HG02943 (cell line): ENCODE results near the gene PDE6D.

Experiments
- ATAC-seq: cut with Tn5 transposase; IDR thresholded peaks from one replicate; pipeline ENCODE4 v1.9.1; 2021; ENCODE audit warnings: mild to moderate bottlenecking, low read depth, moderate library complexity; ENCODE audit not compliant: unreplicated experiment

PDE6D gene

GRCh38 chr2:231708773-231709635 lies 72.1 kb downstream of the PDE6D start:
- ATAC-seq: no peak

DNA sequence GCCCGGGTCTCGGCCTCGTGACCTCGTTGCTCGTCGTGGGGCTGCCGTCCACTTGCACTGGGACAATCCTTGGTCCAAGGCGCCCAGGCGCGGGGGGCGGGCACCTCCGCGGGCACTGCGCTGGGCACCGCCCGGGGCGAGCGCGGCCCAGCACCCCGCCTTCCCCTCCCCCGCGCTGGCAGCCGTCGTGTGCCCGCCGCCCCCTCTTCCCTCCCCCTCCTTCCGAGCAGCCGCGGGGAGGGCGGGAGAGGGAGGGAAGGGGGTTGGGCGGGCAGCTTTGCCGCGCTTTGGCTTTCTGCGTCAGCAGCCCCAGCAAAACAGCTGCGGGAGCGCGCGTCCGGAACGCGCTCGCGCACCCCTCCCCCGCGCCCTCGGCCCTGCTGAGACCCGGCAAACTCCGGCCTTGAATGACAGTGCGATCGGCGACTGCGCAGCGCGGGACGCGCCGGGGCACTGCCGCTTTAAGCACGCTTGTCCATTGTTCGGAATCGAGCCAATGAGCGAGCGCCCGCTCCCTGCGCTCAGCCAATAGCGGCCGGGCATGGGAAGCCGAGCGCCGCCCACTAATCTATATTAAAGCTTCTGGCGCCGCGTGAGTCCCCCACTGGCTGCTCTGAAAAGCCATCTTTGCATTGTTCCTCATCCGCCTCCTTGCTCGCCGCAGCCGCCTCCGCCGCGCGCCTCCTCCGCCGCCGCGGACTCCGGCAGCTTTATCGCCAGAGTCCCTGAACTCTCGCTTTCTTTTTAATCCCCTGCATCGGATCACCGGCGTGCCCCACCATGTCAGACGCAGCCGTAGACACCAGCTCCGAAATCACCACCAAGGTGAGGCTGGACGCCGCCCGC lies 72.9 kb downstream of the PDE6D start, which contains the start of gene PTMA:
PTMA (plus strand) TSS at position 599 of the 846 bp plus-strand sequence; CDS start at position 781, 182 bp downstream.
- peak; percentile 45 for ATAC-seq

DNA sequence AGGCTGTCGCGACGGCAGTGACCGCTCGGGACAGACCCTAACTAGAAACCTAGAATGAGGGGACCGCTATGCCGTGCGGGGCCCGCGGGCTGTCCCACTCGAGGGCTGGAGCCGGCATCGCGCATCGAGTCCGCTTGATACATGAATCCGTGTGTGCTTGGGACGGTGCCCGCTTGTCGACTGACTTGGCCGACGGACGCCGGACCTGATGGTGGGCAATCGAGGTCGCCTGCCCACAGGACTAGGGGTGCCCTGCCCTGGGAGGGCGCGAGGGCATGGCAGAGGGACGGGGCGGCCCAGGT lies 73.5 kb downstream of the PDE6D start:
- peak; percentile 0 for ATAC-seq

GRCh38 chr2:231706731-231707624 lies 74.1 kb downstream of the PDE6D start:
- peak; percentile 47 for ATAC-seq

GRCh38 chr2:231704017-231704416 lies 77.1 kb downstream of the PDE6D start:
- ATAC-seq: no peak

DNA sequence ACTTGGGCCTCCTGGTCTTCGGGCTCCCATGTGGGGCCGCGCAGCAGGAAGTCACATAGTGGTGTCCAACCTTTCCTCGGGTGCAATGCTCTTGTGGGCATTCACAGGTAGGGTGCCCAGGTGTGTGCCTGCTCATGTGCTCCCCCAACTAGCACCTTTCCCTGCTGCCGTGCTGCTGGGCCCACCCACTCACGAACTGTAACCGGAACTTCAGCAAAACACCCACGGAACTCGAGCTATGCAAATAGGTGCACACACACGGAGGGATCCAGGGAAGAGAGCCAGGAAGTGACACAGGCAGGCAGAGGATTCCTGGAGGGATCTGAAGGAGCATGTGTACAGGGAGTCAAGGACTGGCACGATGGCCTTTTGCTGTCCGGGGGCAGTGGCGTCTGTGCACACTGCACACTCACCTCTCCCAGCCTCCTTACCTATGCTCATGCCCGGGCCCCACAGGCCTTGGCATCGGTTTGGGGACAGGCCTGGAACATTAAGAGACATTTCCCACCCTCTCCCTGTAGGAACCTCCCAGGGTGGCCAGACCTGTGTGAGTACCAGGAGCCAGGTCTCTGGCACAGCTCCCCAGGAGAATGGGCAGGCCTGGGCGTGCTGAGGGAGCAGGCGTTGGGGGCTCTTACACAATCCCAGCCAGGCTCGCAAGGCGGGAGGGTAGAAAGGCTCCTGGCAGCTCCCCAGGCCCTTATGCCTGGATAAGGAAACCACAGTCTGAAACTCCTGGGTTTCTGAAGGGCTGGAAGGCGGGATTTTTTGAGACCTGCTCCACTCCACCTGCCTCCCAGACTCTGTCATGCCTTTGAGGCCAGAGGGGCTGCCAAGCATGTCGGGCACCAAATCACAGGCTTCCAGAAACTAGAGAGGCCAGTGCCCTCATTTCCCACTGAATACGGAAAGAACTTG lies 79.4 kb downstream of the PDE6D start:
- no peak for ATAC-seq

GRCh38 chr2:231699006-231699405 lies 82.1 kb downstream of the PDE6D start:
- ATAC-seq: no peak

DNA sequence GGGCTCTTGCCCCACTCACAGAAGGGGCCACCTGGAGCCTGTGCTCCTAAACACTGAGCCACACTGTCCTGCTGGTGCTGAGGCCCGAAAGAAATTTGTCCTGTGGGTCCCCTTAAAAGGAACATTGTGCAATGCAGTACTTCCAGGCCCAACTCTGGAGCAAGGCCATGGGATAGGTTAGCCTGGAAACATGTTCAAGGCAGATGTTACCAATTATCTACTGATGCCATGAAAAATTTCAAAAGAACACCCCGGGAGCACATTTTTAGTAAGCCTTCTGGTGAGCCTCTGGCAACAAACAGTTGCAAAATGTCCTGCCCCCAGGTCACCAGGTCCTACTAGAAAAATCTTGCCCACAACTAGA lies 85.1 kb downstream of the PDE6D start:
- ATAC-seq: no peak

GRCh38 chr2:231693956-231694355 lies 87.1 kb downstream of the PDE6D start:
- no peak for ATAC-seq

GRCh38 chr2:231692847-231693246 lies 88.2 kb downstream of the PDE6D start:
- no peak for ATAC-seq

- ATAC-seq: no peak
Observed at GRCh38 chr2:231691251-231691772, 89.8 kb downstream of the PDE6D start.

DNA sequence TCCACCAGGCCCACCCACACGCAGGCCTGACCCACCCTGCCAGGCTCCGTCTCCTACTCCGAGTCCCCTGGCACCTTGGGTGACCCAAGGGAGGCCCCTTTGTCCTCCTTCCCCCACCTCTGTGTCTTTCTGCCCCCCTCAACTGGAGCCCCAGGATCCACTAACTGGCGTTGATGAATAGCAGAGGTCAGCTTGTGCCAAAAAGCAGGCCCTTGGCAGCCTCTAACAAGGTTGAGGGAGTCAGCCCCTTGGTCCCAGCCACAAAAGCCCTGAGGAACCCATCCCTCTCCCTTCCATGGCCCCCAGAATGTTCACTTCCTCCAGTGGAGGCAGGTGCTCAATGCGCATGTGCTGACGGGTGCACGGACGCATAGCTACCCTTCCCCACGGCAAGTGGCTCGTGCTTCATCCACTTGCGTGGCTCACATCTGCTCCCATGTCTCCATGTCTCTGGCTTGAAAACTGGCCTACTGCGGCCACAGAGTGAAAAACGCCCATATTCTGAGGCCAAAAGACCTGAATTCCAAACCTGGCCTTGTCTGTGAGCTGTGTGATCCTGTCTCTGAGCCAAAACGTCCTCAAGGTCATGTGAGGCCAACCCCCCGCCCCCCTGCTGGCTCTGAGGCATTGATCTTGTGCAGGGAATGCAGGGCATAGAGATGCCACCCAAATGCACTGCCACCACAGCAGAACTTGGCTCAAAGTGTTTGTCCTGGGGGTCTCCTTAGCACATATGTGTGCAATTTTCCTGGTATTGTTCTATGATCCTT lies 91.8 kb downstream of the PDE6D start:
- ATAC-seq: no peak

- no peak for ATAC-seq
Observed at GRCh38 chr2:231688719-231689118, 92.4 kb downstream of the PDE6D start.

DNA sequence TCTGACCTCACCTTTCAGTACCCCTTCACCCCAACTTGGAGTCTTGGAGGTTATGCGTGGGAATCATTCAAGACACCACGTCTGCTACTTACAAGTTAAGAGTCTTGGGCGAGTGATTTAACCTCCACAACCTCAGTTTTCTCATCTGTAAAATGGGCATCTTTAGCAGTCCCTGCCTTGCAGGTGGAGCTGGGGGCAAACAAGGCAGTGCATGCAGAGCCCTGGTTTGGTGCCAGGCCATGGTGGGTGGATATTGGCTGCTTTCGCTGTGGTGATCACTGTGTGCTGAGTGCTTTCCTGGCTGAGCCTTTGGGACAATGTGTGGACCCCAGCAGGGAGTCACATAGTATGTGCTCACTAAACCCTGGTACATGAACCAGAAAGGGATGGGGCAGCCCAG lies 93.1 kb downstream of the PDE6D start:
- no peak for ATAC-seq

DNA sequence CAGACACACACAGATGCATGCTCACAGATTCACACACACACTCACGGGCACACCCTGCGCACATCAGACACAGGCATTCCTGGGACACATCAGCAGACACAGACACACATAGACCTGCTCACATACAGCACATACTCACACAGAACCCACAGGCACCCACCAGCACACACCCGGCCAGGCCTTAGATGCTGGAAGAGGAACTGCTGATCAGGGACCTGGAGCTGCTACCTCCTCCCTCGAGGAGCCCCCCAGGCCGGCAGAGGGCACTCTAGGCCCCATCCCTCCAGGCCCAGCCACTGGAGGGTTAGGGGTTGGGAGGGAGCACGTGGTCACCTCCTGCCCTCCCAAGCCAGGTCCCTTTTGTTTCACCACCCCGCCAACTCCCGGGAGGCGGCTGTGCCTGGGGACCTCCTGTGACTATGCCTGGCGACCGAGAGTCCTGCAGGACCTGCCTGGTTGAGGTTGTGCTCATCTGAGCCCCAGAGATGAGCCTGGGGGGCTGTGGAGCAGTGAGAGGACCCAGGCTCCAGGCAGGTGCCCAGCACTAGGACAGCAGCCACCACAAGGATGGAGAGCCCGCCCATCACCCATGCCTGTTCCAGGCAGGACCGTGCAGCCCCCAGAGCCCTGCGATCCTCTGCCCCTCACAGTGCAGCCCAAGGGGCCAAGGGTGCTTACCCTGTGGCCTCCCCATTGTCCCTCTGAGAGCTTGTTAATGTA lies 93.8 kb downstream of the PDE6D start:
- no peak for ATAC-seq

DNA sequence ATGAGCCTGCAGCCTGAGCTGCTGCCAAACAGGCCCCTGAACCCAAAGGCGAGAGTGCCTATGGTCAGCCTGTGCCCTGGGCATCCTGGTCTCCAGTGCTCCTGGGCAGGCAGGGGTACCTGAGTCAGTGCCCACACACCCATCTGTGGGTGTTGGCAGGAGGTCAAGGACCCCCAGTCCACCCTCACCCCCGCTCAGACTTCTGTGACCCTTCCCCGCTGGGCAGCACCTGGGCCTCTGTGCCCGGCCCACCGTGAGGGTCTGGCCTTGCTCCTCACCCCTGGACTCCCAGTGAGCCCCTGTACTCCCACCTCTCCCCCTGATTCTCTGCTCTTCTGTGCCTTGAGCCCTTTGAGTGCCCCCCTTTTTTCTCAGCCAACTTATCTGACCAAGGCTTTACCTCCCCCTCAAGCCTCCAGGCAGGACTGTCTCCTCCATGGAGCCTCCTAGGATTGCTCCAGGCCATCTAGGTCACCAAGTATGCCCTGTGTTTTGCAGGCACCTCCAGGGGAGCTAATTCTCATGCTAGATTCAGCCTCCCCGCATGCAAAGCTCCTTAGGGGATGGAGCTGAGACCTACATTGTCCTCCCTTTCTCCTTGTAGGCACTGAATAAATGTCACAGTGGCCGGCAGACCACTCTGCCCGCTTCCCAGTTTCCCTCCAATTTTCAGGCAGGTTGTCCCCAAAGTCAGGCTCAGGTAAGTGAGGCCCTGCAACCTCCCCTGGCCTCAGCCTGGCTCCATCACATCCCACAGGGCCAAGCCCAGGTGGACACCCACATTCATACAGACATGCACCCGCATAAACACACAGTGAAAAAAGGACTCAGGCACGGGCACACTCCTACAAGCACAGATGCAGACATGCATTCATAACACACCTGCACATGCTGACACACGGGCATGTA lies 94.6 kb downstream of the PDE6D start:
- no peak for ATAC-seq
